ENCODE measurements around the gene VN1R4.

DNA sequence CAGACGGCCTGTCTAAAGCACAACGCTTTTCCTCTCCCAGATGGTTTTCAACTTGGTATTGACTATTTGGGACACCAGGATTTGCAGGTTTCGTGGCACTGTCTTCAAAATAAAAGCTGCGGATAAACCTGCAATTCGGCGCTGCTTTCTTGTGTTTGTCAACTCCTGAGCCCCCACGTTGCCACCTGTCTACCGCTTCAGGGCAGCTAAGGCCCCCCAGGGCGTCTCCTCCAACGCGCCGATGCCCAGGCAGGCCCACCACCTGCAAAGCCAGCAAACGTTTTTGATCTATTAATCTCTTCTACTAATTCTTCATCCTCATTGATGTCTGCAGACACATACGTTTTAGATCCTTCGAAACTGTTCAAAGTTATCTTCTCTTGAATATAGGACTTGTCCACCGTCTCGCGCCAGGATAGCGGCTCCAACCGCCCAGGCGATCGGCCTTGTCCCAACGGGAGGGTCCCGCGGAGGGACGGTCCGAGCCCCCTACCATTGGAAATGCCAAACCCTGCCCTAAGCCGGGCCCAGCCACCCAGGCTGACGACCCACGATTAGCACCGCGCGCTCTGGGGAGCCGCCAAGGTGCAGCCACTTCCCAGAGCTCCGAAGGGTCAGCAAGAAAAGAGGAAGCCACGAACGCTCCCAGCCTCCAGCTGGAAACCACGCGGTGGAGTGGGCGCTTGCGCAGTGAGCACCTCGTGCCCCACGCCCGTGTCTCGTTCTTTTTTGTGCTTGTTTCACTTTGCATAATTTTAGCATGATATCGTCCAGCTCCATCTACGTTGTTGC lies 23.4 kb upstream of the VN1R4 start:
- TF ChIP-seq CTCF (conservative IDR thresholded peaks at IDR 0.05; ENCODE audit: low read depth, low read length) = no peak
- TF ChIP-seq RFX5 (IDR thresholded peaks at IDR 0.05; ENCODE audit: low read depth, low read length) = no peak
- no peak for TF ChIP-seq FOS (IDR thresholded peaks at IDR 0.05; ENCODE audit: low read depth, low read length)
- TF ChIP-seq POLR2A (IDR thresholded peaks at IDR 0.05; ENCODE audit: low read depth, low read length) = no peak
- no peak for TF ChIP-seq SMC3 (IDR thresholded peaks at IDR 0.05; ENCODE audit: low read depth, low read length)
- TF ChIP-seq ELK1 (IDR thresholded peaks at IDR 0.05; ENCODE audit: borderline replicate concordance, low read depth, low read length) = no peak
- TF ChIP-seq, protein P1, sequence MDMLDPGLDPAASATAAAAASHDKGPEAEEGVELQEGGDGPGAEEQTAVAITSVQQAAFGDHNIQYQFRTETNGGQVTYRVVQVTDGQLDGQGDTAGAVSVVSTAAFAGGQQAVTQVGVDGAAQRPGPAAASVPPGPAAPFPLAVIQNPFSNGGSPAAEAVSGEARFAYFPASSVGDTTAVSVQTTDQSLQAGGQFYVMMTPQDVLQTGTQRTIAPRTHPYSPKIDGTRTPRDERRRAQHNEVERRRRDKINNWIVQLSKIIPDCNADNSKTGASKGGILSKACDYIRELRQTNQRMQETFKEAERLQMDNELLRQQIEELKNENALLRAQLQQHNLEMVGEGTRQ (IDR thresholded peaks at IDR 0.05; ENCODE audit: low read depth, low read length) = no peak
- TF ChIP-seq RCOR1 (IDR thresholded peaks at IDR 0.05; ENCODE audit: insufficient replicate concordance, low read length) = no peak
- no peak for TF ChIP-seq BHLHE40 (IDR thresholded peaks at IDR 0.05; ENCODE audit: low read depth, low read length)
- TF ChIP-seq CEBPB (IDR thresholded peaks at IDR 0.05; ENCODE audit: low read depth, low read length) = no peak
- no peak for TF ChIP-seq RAD21 (IDR thresholded peaks at IDR 0.05; ENCODE audit: low read length)
